ENCODE data around the gene RFNG. TPM values are rescaled to one million over a fixed set of nuclear protein-coding genes. Genes with fewer than 3 reads are reported as not detected.
A peak's percentile ranks its signal among the peaks of the same experiment; 100 is the strongest.

The RFNG gene
- total RNA-seq, 1 donor from 2014 or later, result 45.8 TPM

GRCh38 chr17:82005701-82006348 lies 45.8 kb downstream of the RFNG start:
- DNase-seq (ENCODE audit: low spot score), result no peak

GRCh38 chr17:82004517-82005455 lies 46.8 kb downstream of the RFNG start:
- DNase-seq (ENCODE audit: low spot score), result no peak

More at GRCh38 chr17:82005701-82006348, 45.8 kb downstream of the RFNG start:
- no peak for ATAC-seq

GRCh38 chr17:82003411-82004381 lies 47.9 kb downstream of the RFNG start:
- ATAC-seq (no peak), DNase-seq (ENCODE audit: low spot score) (no peak)

More at GRCh38 chr17:82004517-82005455, 46.8 kb downstream of the RFNG start:
- no peak for ATAC-seq

- no peak for DNase-seq (ENCODE audit: low spot score)
- no peak for ATAC-seq
These were observed 50.0 kb downstream of the RFNG start for GRCh38 chr17:82001571-82002056.

GRCh38 chr17:82000803-82001570 lies 50.6 kb downstream of the RFNG start:
- ATAC-seq (peak; percentile 70), DNase-seq (ENCODE audit: low spot score) (peak; percentile 71)

GRCh38 chr17:81999976-82000802 lies 51.4 kb downstream of the RFNG start:
- ATAC-seq (peak; percentile 28), DNase-seq (ENCODE audit: low spot score) (no peak)

- DNase-seq (ENCODE audit: low spot score) (no peak), ATAC-seq (peak; percentile 47)
These were observed 52.0 kb downstream of the RFNG start for GRCh38 chr17:81999587-81999975.

GRCh38 chr17:81998691-81999438 lies 52.7 kb downstream of the RFNG start:
- no peak for DNase-seq (ENCODE audit: low spot score)

GRCh38 chr17:81998212-81998611 lies 53.4 kb downstream of the RFNG start:
- ATAC-seq (no peak), DNase-seq (ENCODE audit: low spot score) (no peak)

More at GRCh38 chr17:81998691-81999438, 52.7 kb downstream of the RFNG start:
- no peak for ATAC-seq

Other genes with a start within 250 kb of the RFNG start
- gene GCGR, start 247.7 kb downstream of the RFNG start, total RNA-seq, result 109 TPM
- 17.9 TPM for gene MCRIP1, start 218.5 kb downstream of the RFNG start, total RNA-seq
- not detected for gene PPP1R27, start 216.8 kb downstream of the RFNG start, total RNA-seq
- 1,392 TPM for gene P4HB, start 191.3 kb downstream of the RFNG start, total RNA-seq
- 109 TPM for gene ARHGDIA, start 180.5 kb downstream of the RFNG start, total RNA-seq
- gene ALYREF, start 160.2 kb downstream of the RFNG start, total RNA-seq, result 14.5 TPM
- gene ANAPC11, start 160.1 kb downstream of the RFNG start, total RNA-seq, result 95.7 TPM
- gene NPB, start 149.6 kb downstream of the RFNG start, total RNA-seq, result 0.13 TPM
- 113 TPM for gene PCYT2, start 140.4 kb downstream of the RFNG start, total RNA-seq
- 18.0 TPM for gene SIRT7, start 133.6 kb downstream of the RFNG start, total RNA-seq
- 12.6 TPM for gene MAFG, start 124.1 kb downstream of the RFNG start, total RNA-seq
- 5.2 TPM for gene PYCR1, start 114.5 kb downstream of the RFNG start, total RNA-seq
- gene MYADML2, start 104.6 kb downstream of the RFNG start, total RNA-seq, result not detected
- gene NOTUM, start 90.6 kb downstream of the RFNG start, total RNA-seq, result 4.2 TPM
- 62.9 TPM for gene ASPSCR1, start 74.2 kb downstream of the RFNG start, total RNA-seq
- gene CENPX, start 28.9 kb downstream of the RFNG start, total RNA-seq, result 60.0 TPM
- gene LRRC45, start 28.5 kb downstream of the RFNG start, total RNA-seq, result 19.4 TPM
- gene RAC3, start 20.1 kb downstream of the RFNG start, total RNA-seq, result 8.7 TPM
- gene DCXR, start 14.1 kb downstream of the RFNG start, total RNA-seq, result 1,477 TPM
- 84.1 TPM for gene GPS1, start 87 bp upstream of the RFNG start, total RNA-seq
- 121 TPM for gene DUS1L, start 14.0 kb upstream of the RFNG start, total RNA-seq
- gene FASN, start 46.4 kb upstream of the RFNG start, total RNA-seq, result 267 TPM
- gene CCDC57, start 161.0 kb upstream of the RFNG start, total RNA-seq, result 32.8 TPM
- 6.9 TPM for gene SLC16A3, start 177.2 kb upstream of the RFNG start, total RNA-seq
- 49.6 TPM for gene CSNK1D, start 221.9 kb upstream of the RFNG start, total RNA-seq